ENCODE measurements around the gene MS4A6A.

DNA sequence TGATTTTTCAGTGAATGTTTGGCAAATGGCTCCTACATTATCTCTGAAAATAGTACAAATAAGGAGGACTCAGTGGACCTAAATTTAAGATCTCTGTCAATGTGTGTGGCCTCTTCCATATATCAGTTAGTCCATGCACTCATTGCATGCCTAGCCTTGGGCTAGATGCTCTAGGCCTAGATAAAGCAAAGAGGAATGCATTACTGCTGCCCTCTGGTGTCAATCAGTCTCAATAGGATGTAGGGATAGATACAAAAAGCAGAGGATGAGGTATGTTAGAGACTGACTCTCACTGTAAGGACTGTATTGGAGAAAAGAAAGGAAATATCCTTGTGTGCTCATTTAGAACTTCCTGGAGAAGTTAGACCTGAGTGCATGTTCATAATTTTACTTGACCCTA is 52.4 kb downstream of the MS4A6A start:
- TF ChIP-seq, protein P1, sequence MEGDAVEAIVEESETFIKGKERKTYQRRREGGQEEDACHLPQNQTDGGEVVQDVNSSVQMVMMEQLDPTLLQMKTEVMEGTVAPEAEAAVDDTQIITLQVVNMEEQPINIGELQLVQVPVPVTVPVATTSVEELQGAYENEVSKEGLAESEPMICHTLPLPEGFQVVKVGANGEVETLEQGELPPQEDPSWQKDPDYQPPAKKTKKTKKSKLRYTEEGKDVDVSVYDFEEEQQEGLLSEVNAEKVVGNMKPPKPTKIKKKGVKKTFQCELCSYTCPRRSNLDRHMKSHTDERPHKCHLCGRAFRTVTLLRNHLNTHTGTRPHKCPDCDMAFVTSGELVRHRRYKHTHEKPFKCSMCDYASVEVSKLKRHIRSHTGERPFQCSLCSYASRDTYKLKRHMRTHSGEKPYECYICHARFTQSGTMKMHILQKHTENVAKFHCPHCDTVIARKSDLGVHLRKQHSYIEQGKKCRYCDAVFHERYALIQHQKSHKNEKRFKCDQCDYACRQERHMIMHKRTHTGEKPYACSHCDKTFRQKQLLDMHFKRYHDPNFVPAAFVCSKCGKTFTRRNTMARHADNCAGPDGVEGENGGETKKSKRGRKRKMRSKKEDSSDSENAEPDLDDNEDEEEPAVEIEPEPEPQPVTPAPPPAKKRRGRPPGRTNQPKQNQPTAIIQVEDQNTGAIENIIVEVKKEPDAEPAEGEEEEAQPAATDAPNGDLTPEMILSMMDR (IDR thresholded peaks at IDR 0.05 in 4 of 5, conservative IDR thresholded peaks at IDR 0.05 in 1 of 5) = no peak
- no peak for TF ChIP-seq POLR2A (IDR thresholded peaks at IDR 0.05)
